ENCODE data around the gene NANS.

Gene NANS

DNA sequence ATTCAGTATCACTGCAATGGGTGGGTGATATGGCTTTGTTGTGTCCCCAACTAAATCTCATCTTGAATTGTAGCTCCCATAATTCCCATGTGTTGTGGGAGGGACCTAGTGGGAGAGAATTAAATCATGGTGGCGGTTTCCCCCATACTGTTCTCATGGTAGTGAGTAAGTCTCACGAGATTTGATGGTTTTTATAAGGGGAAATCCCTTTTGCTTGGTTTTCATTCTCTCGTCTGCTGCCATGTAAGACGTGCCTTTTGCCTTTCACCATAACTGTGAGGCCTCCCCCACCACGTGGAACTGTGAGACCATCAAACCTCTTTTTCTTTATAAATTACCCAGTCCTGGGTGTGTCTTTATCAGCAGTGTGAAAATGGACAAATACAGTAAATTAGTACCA is 9.5 kb upstream of the NANS start:
- TF ChIP-seq, protein P1, sequence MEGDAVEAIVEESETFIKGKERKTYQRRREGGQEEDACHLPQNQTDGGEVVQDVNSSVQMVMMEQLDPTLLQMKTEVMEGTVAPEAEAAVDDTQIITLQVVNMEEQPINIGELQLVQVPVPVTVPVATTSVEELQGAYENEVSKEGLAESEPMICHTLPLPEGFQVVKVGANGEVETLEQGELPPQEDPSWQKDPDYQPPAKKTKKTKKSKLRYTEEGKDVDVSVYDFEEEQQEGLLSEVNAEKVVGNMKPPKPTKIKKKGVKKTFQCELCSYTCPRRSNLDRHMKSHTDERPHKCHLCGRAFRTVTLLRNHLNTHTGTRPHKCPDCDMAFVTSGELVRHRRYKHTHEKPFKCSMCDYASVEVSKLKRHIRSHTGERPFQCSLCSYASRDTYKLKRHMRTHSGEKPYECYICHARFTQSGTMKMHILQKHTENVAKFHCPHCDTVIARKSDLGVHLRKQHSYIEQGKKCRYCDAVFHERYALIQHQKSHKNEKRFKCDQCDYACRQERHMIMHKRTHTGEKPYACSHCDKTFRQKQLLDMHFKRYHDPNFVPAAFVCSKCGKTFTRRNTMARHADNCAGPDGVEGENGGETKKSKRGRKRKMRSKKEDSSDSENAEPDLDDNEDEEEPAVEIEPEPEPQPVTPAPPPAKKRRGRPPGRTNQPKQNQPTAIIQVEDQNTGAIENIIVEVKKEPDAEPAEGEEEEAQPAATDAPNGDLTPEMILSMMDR (conservative IDR thresholded peaks at IDR 0.05; ENCODE audit: low read depth, low read length): no peak
- DNase-seq (ENCODE audit: low read depth): no peak
- H3K4me3 ChIP-seq (ENCODE audit: low read depth, low read length): no peak overlapping the region

- H3K4me3 ChIP-seq (ENCODE audit: low read depth, low read length): no peak overlapping the region
- no peak for DNase-seq (ENCODE audit: low read depth)
- TF ChIP-seq, protein P1 (conservative IDR thresholded peaks at IDR 0.05; ENCODE audit: low read depth, low read length): no peak
Observed at GRCh38 chr9:98049288-98050072, 7.1 kb upstream of the NANS start.

DNA sequence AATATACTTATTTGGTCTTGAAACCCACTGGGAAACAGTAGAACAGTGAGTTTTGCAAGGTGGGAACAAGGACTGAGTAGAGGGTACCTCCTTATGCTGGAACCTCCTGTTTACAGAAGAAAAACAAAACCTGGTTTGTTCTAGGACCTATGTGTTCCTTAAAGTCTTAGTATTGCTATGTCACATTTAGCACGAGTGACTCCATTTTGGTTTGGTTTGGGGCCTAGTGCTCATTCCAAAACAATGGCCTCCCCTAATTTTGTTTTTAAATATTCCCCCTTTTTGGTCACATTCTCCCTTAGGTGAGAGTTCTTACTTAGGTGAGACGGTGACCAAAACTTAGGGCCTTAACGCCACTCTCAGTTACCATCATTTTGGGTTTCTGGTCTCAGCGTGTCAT is 6.2 kb upstream of the NANS start:
- TF ChIP-seq, protein P1 (conservative IDR thresholded peaks at IDR 0.05; ENCODE audit: low read depth, low read length): no peak
- no peak for DNase-seq (ENCODE audit: low read depth)
- H3K4me3 ChIP-seq (ENCODE audit: low read depth, low read length): no peak overlapping the region

- H3K4me3 ChIP-seq (ENCODE audit: low read depth, low read length): no peak overlapping the region
- no peak for DNase-seq (ENCODE audit: low read depth)
- TF ChIP-seq, protein P1 (conservative IDR thresholded peaks at IDR 0.05; ENCODE audit: low read depth, low read length): no peak
Observed at GRCh38 chr9:98054376-98054951, 2.1 kb upstream of the NANS start.

- H3K4me3 ChIP-seq (ENCODE audit: low read depth, low read length): peak overlapping the region; percentile 89
- TF ChIP-seq, protein P1 (conservative IDR thresholded peaks at IDR 0.05; ENCODE audit: low read depth, low read length): peak; percentile 12
- DNase-seq (ENCODE audit: low read depth): peak; percentile 23
Observed at GRCh38 chr9:98057138-98057799, 737 bp downstream of the NANS start.

DNA sequence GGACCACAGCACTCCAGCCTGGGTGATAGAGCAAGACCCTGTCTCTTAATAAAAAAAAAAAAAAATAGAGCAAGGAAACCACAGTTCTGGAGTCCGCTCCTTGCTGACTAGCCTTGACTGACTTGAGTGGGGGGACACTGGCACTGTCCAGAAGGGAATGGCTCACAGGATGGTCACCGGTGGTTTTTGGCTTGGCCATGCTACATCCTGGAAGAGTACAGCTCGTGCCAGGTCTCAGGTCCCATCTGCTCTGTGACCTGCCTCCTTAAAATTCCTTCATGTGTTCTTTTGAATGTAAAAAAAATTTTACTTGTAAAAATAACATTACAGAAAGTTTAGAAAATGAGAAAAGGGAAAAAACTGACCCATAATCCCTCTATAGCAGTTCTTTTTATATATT is 5.6 kb downstream of the NANS start:
- no peak overlapping the region for H3K4me3 ChIP-seq (ENCODE audit: low read depth, low read length)
- TF ChIP-seq, protein P1 (conservative IDR thresholded peaks at IDR 0.05; ENCODE audit: low read depth, low read length): no peak
- DNase-seq (ENCODE audit: low read depth): no peak

All from choroid plexus epithelial cell (primary cell).